GM21360 (cell line): ENCODE data around the gene CAVIN1.
"Not testable (repeated sequence)": the region's sequence is repeated elsewhere in the genome, so short reads cannot be mapped to it uniquely, and the experiment has no call there.

Experiments used
- ATAC-seq: cut with Tn5 transposase; IDR thresholded peaks from one replicate; pipeline ENCODE4 v1.9.1; 2021; ENCODE audit warnings: mild to moderate bottlenecking, moderate library complexity; ENCODE audit not compliant: unreplicated experiment

Gene CAVIN1

DNA sequence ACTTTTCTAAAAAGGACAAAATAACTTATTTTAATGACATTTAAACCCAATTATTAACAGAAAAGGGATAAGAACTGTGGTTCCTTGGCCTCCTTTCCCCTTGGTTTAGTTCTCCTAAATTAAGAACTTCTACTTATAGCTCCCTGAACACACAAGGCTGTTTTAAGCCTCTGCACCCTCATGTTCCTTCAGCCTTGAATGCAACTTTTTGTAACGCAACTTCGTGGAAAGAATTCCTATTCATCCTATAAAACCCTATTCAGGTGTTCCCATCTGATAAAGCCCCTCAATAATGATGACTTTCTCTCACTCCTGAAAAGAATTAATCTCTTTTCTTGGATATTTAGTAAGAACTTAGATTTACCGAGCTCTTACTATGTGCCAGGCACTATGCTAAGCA, 41.2 kb downstream of the CAVIN1 start:
- no peak for ATAC-seq

GRCh38 chr17:42380935-42381334, 42.1 kb downstream of the CAVIN1 start:
- ATAC-seq, result no peak

DNA sequence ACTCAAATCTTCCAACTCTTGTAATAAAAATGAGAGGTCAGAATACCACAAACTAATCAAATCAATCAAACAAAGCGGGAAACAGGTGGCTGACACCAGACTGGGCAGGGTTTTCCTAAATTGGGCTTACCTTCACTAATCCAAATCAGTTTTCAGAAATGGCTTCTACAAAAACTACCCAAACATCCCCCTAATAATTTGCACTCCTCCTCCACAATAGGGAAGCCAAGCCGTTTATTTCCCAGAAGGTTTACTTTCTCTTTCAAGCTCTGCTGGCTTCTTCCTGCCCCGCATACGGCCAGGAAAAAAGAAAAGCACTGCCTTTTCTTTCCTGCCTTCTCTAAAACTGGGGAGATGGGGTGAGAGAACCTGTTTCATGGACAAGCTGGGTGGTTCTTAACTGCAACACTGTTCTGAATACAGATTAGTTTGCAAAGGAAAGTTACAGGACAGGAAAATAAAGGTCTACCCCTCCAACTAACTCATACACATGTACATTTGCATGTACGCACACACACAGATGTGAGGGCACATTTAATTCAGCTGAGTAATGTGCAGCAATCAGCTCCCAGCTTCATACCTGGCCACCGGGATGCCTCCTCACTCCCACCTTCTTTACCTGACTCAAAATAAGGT, 44.0 kb downstream of the CAVIN1 start:
- no peak for ATAC-seq

DNA sequence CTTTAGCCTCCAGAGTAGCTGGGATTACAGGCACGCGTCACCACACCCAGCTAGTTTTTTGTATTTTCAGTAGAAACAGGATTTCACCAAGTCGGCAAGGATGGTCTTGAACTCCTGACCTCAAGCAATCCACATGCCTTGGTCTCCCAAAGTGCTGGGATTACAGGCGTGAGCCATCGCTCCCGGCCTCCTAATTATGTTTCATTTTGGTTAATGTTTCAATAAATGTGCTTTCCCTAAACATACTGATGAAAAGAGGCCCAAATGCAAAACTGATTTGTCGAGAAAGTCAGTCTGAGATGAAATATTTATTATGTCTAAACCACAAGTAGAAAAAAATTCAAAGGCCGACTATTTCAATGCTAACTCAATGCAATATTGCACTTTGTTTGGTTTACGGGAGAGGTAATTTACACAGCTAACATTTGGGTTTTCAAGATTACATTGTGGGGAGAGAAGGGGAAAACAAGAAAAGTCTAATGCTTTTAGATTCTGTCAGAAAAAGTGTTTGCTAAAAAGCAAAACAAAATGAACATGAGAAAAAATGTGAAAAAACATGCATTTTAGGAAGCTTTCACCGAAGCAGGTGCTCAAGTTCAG, 44.6 kb downstream of the CAVIN1 start:
- ATAC-seq, result no peak

- ATAC-seq, result no peak
Observed at GRCh38 chr17:42373896-42374295, 49.2 kb downstream of the CAVIN1 start.

- no peak for ATAC-seq
Observed at GRCh38 chr17:42372142-42372541, 50.9 kb downstream of the CAVIN1 start.

DNA sequence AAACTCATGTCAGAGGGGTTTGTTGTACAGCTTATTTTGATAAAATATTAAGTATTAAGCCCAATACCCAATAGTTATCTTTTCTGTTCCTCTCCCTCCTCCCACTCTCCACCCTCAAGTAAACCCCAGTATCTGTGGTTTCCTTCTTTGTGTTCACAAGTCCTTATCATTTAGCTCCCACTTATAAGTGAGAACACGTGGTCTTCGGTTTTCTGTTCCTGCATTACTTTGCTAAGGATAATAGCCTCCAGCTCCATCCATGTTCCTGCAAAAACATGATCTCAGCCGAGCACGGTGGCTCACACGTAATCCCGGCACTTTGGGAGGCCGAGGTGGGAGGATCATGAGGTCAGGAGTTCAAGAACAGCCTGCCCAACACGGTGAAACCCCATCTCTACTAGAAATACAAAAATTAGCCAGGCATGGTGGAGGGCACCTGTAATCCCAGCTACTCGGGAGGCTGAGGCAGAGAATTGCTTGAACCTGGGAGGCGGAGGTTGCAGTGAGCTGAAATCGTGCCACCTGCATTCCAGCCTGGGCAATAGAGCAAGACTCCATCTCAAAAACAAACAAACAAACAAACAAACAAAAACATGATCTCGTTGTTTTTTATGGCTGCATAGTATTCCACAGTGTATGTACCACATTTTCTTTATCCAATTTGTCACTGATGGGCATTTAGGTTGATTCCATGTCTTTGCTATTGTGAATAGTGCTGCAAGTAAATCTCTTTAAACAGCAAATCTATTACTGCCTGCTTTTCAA, 54.1 kb downstream of the CAVIN1 start:
- ATAC-seq, result not testable (repeated sequence)

- not testable (repeated sequence) for ATAC-seq
Observed at GRCh38 chr17:42368310-42368709, 54.7 kb downstream of the CAVIN1 start.

DNA sequence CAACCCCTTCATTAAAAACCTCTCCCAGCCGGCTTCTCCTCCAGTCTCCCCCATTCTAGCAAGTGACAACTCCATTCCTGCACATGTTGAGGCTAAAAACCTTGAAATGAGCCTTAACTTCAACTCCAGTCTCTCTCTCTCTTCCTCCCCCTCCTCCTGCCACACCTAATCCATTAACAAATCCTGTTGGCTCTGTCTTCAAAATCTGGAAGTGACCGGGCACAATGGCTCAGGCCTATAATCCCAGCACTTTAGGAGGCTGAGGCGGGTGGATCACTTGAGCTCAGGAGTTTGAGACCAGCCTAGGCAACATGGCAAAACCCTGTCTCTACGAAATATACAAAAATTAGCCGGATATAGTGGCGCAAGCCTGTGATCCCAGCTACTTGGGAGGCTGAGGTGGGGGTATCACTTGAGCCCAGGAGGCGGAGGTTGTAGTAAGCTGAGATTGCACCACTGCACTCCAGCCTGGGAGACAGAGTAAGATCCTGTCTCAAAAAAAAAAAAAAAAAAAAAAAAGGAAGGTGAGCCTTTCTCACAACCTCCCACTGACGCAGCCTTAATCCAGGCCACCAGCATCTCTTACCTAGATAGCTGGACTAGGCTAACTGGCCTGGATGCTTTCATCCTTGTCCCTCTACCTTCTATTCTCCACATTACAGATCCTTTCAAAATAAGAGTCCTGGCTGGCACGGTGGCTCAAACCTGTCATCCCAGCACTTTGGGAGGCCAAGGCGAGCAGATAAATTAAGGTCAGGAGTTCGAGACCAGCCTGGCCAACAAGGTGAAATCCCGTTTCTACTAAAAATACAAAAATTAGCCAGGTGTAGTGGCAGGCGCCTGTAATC, 56.7 kb downstream of the CAVIN1 start:
- ATAC-seq, result not testable (repeated sequence)

DNA sequence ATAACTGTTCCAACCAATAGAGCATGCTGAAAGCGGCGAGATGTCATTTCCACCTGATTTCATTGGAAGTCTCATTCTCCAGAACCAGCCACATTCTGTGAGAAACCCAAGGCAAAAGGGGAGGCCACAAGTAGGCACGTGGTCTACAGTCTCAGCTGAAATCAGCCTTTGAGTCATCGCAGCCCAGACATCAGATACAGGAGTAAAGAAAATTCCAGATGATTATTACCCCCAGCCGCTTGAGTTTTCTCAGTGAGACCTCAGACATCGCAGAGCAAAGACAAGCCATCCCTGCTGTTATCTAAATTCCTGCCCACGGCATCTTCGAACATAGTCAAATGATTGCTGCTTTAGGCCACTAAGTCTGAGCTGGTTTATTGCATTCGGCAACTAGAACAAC, 57.9 kb downstream of the CAVIN1 start:
- ATAC-seq, result no peak

- ATAC-seq, result no peak
Observed at GRCh38 chr17:42363767-42364585, 59.1 kb downstream of the CAVIN1 start.

DNA sequence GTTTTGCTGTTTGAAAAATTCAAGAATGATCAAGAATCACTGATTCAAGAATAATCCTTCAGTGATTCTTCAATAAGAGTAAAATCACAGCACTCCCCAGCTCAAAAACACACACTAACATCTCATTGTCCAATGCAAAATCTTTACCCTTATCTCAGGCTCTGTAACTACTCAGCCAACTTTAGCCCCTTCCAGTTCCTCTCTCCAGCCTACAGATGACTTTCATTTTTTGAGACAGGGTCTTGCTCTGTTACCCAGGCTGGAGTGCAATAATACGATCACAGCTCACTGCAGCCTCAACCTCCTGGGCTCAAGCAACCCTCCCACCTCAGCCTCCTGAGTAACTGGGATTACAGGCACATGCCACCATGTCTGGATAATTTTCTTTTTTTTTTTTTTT, 59.8 kb downstream of the CAVIN1 start:
- ATAC-seq, result no peak

GRCh38 chr17:42362245-42362961, 60.7 kb downstream of the CAVIN1 start:
- ATAC-seq, result no peak

- no peak for ATAC-seq
Observed at GRCh38 chr17:42361781-42362186, 61.3 kb downstream of the CAVIN1 start.

DNA sequence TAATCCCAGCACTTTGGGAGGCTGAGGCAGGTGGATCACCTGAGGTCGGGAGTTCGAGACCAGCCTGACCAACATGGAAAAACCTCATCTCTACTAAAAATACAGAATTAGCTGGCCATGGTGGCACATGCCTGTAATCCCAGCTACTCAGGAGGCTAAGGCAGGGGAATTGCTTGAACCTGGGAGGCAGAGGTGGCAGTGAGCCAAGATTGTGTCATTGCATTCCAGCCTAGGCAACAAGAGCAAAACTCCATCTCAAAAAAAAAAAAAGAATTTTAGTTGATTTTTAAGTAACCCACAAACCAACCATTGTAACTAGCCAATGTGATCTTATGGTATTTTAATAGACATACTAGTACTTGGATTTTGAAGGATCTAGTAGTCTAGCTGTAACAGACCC, 62.7 kb downstream of the CAVIN1 start:
- not testable (repeated sequence) for ATAC-seq

DNA sequence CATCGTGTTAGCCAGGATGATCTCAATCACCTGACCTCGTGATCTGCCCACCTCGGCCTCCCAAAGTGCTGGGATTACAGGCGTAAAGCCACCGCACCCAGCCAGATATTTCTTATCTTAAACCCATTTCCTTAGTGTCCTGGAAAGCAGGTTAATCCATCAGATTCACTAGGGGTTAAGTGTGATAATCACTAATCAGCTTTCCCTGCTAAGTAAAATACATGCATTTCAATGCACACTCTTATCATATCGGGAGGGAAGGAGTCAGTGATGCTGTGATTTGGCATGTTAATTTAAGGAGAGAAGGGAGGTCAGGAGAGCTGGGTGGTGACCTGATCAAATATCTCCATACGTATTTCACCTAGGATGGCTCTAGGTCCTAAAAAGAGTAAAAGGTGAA, 63.9 kb downstream of the CAVIN1 start:
- ATAC-seq, result no peak

DNA sequence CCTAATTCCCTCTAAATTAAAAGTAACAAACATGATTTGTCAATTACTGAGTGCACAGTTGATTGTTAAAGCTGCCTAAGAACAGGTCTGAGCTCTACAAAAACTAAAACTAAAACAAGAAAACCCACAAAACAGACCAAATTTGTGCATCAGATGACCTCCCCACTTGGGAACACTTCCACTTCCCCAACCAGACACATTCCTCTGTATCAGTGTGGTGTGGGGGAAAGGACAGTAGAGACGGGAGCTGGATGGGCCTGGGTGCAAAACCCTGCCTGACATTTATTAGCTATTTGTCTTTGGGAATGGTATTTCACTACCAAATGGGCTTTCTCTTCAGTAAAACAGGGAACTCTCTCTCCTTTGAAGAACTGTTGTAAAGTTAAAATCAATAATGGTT, 64.6 kb downstream of the CAVIN1 start:
- ATAC-seq, result no peak

GRCh38 chr17:42354956-42355843, 67.9 kb downstream of the CAVIN1 start:
- ATAC-seq, result no peak
